ENCODE results near the gene MMP19.

The MMP19 gene

DNA sequence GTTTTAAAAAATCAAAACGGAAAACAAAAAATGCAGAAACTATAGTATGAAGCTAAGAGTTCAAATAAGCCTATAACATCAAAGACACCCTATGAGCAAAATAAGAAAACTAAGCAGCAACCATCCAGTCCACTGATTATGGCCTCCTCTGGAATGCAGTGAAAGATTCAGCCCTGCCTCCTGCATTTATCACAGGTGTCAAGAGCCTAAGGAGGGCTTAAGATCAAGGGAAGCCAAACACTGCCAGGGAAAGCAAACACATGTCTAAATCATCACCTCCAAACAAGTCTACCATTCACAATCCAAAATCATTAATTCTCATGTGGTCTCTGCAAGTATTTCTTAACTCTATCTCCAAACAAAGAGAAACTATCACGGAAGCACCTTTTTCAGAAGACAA, 53.6 kb downstream of the MMP19 start:
- H3F3A ChIP-seq (ENCODE audit: insufficient read depth, low read length): no peaks in the 10 kb centered on the region
- no peaks in the 10 kb centered on the region for H3K79me2 ChIP-seq (ENCODE audit: insufficient read depth, low read length)
- no peak overlapping the region for H2AFZ ChIP-seq (ENCODE audit: low read length)
- H3K4me1 ChIP-seq (ENCODE audit: insufficient read depth, low read length, severe bottlenecking): no peaks in the 10 kb centered on the region
- no peak overlapping the region for H3K4me2 ChIP-seq (ENCODE audit: low read length)
- TF ChIP-seq CTCF (IDR thresholded peaks at IDR 0.05; ENCODE audit: low read length) (no peak), EZH2 (IDR thresholded peaks at IDR 0.05; ENCODE audit: borderline replicate concordance, low read length) (no peak)
- peaks cover 94% of the 10 kb centered on the region for H3K36me3 ChIP-seq (ENCODE audit: insufficient read depth, low read length)
- no peaks in the 10 kb centered on the region for H4K20me1 ChIP-seq (ENCODE audit: insufficient read depth, low read length)
- H3K27ac ChIP-seq (ENCODE audit: low read depth, low read length, poor library complexity, severe bottlenecking): no peak overlapping the region
- H3K9me2 ChIP-seq (ENCODE audit: low read depth, low read length): no peaks in the 10 kb centered on the region
- no peak overlapping the region for H3K9ac ChIP-seq (ENCODE audit: low read length)
- H3K27me3 ChIP-seq (ENCODE audit: insufficient read depth, low read length): no peaks in the 10 kb centered on the region
- no peaks in the 10 kb centered on the region for H3K9me3 ChIP-seq (ENCODE audit: low read length)
- H3K4me3 ChIP-seq (ENCODE audit: low read depth, low read length, poor library complexity, severe bottlenecking): no peak overlapping the region

- no peaks in the 10 kb centered on the region for H3K9me3 ChIP-seq (ENCODE audit: low read length)
- no peaks in the 10 kb centered on the region for H3K79me2 ChIP-seq (ENCODE audit: insufficient read depth, low read length)
- no peak for TF ChIP-seq EZH2 (IDR thresholded peaks at IDR 0.05; ENCODE audit: borderline replicate concordance, low read length)
- no peak for TF ChIP-seq CTCF (IDR thresholded peaks at IDR 0.05; ENCODE audit: low read length)
- H3K4me2 ChIP-seq (ENCODE audit: low read length): no peak overlapping the region
- H3K9ac ChIP-seq (ENCODE audit: low read length): no peak overlapping the region
- no peaks in the 10 kb centered on the region for H3F3A ChIP-seq (ENCODE audit: insufficient read depth, low read length)
- no peak overlapping the region for H3K27ac ChIP-seq (ENCODE audit: low read depth, low read length, poor library complexity, severe bottlenecking)
- no peaks in the 10 kb centered on the region for H4K20me1 ChIP-seq (ENCODE audit: insufficient read depth, low read length)
- no peaks in the 10 kb centered on the region for H3K9me2 ChIP-seq (ENCODE audit: low read depth, low read length)
- H3K4me1 ChIP-seq (ENCODE audit: insufficient read depth, low read length, severe bottlenecking): no peaks in the 10 kb centered on the region
- H3K36me3 ChIP-seq (ENCODE audit: insufficient read depth, low read length): peaks cover 94% of the 10 kb centered on the region
- H3K4me3 ChIP-seq (ENCODE audit: low read depth, low read length, poor library complexity, severe bottlenecking): no peak overlapping the region
- no peaks in the 10 kb centered on the region for H3K27me3 ChIP-seq (ENCODE audit: insufficient read depth, low read length)
- no peak overlapping the region for H2AFZ ChIP-seq (ENCODE audit: low read length)
These were observed 54.2 kb downstream of the MMP19 start for GRCh38 chr12:55788546-55788945.
